Transverse colon (tissue), 4 donors: ENCODE data around the gene GOLT1A. TPM values are rescaled to one million over a fixed set of nuclear protein-coding genes. Genes with fewer than 3 reads are reported as not detected.

ENCODE experiments used
- DNase-seq: peaks from one replicate; pipeline ENCODE4 v3.0.0-alpha.2; 2019
- H3K27ac ChIP-seq, 4 donors: fragments of 200-600 bp; sonication (generic); 2 replicates each; pipeline ENCODE4 v1.5.1; 2016 to 2018; ENCODE audit warnings: inconsistent platforms in 4 of 4
- H3K27me3 ChIP-seq: fragments of 200-600 bp; sonication (generic); 2 replicates; pipeline ENCODE4 v1.5.1; 2017; ENCODE audit warnings: inconsistent platforms
- H3K36me3 ChIP-seq, 4 donors: fragments of 200-600 bp; sonication (generic); 2 replicates each; pipeline ENCODE4 v1.5.1; 2017 to 2019; ENCODE audit warnings: inconsistent platforms in 4 of 4
- H3K4me1 ChIP-seq, 4 donors: fragments of 200-600 bp; sonication (generic); 2 replicates each; pipeline ENCODE4 v1.5.1; 2017 to 2020; ENCODE audit warnings: inconsistent platforms in 4 of 4
- H3K4me3 ChIP-seq, 4 donors: fragments of 200-600 bp; sonication (generic); 1 replicate in 1 of 4; 2 replicates in 3 of 4; pipeline versions ENCODE4 v1.5.1 to v1.6.1; 2017 to 2019; ENCODE audit warnings: inconsistent platforms in 4 of 4
- H3K9me3 ChIP-seq, 2 donors: fragments of 200-600 bp; sonication (generic); 2 replicates each; pipeline ENCODE4 v1.5.1; 2017 to 2019; ENCODE audit warnings: inconsistent platforms in 2 of 2
- CTCF ChIP-seq, 5 experiments: fragments of 200-600 bp in 3 of 5; fragments of 450-650 bp in 2 of 5; sonication (generic) in 3 of 5; IDR thresholded peaks; 1 replicate in 2 of 5; 2 replicates in 3 of 5; pipeline ENCODE4 v1.5.1; 2016 to 2017; ENCODE audit warnings: antibody characterized with exemption in 5 of 5, inconsistent platforms in 3 of 5, mild to moderate bottlenecking in 2 of 5, moderate library complexity in 1 of 5
- EP300 ChIP-seq: sonication (generic); formaldehyde crosslinking; IDR thresholded peaks from one replicate; pipeline ENCODE4 v1.6.1; 2017; ENCODE audit warnings: antibody characterized with exemption, low read depth
- POLR2A ChIP-seq: fragments of 450-650 bp; IDR thresholded peaks from one replicate; pipeline ENCODE4 v1.6.1; 2016; ENCODE audit warnings: antibody characterized with exemption, mild to moderate bottlenecking, moderate library complexity
- POLR2AphosphoS5 ChIP-seq, 3 donors: sonication (generic); formaldehyde crosslinking; IDR thresholded peaks; one replicate each; pipeline ENCODE4 v1.6.1; 2016; ENCODE audit warnings: antibody characterized with exemption in 3 of 3
- WGBS, 2 donors: methylation state at CpG; one replicate each; pipeline ENCODE4 v1.1.5; 2018; ENCODE audit warnings: low coverage in 1 of 2; 5-methylcytosine and 5-hydroxymethylcytosine counted together
- in situ Hi-C, 4 donors: fragments of 200-750 bp; cut with MboI; loops; one replicate each; pipeline versions ENCODE4 v1.15.0 to v1.15.1; 2017; ENCODE audit warnings: low sequenced_read_pairs in 3 of 4, low pct_ligation_motif_present in 1 of 4, low pct_unique_long_range_greater_than_20kb in 1 of 4
- intact Hi-C: fragments of 100-400 bp; cut with DNase I; formaldehyde crosslinking; loops from one replicate; pipeline ENCODE4 v1.15.1; 2023; ENCODE audit warnings: low total_unique reads
- total RNA-seq, 4 donors: library from RNA; depleted of rRNA; stranded (reverse); fragments of >200 nt; gene quantifications; one replicate each; pipeline ENCODE4 v1.1.0, GENCODE V29; 2016

The GOLT1A gene
- total RNA-seq, 4 donors from 2014 or later, result 9.7 to 13.8 TPM; not detected in 2

GRCh38 chr1:204216880-204217647 is 3.3 kb upstream of the GOLT1A start:
- Histone ChIP-seq H3K4me3 (no peak overlapping the region), H3K9me3 (no peaks in the 10 kb centered on the region), H3K4me1 (peaks cover 0 to 13% (median 7%) of the 10 kb centered on the region in 4 donors), H3K27me3 (no peaks in the 10 kb centered on the region), H3K27ac (no peak overlapping the region), H3K36me3 (no peaks in the 10 kb centered on the region)
- intact Hi-C loops (no loop called here), in situ Hi-C loops (no loop called here)
- no peak for DNase-seq
- TF ChIP-seq EP300 (no peak), POLR2AphosphoS5 (IDR thresholded peaks at IDR 0.05) (no peak), CTCF (IDR thresholded peaks at IDR 0.05) (no peak), POLR2A (no peak)
- WGBS, 2 donors, result 78% methylated on average over 11 of the region's 11 CpGs; no CpG with 5 or more reads in 1 of the 2 donors

- TF ChIP-seq CTCF (IDR thresholded peaks at IDR 0.05) (no peak), POLR2AphosphoS5 (IDR thresholded peaks at IDR 0.05) (no peak), EP300 (no peak), POLR2A (no peak)
- H3K4me3 ChIP-seq, result no peak overlapping the region
- no peak for DNase-seq
- H3K36me3 ChIP-seq, result no peaks in the 10 kb centered on the region
- no peaks in the 10 kb centered on the region for H3K9me3 ChIP-seq
- 72 to 82% methylated on average over 3 to 4 of the region's 4 CpGs for WGBS, 2 donors
- intact Hi-C loops (no loop called here), in situ Hi-C loops (no loop called here)
- H3K4me1 ChIP-seq, result peaks cover 0 to 13% (median 7%) of the 10 kb centered on the region in 4 donors
- H3K27ac ChIP-seq, result no peak overlapping the region
- H3K27me3 ChIP-seq, result no peaks in the 10 kb centered on the region
Measured at GRCh38 chr1:204216236-204216635, 2.4 kb upstream of the GOLT1A start.

GRCh38 chr1:204212715-204213114 is 1.1 kb downstream of the GOLT1A start:
- DNase-seq, result no peak
- TF ChIP-seq CTCF (IDR thresholded peaks at IDR 0.05) (no peak), POLR2A (no peak), EP300 (no peak), POLR2AphosphoS5 (IDR thresholded peaks at IDR 0.05) (no peak)
- Histone ChIP-seq H3K27me3 (no peaks in the 10 kb centered on the region), H3K4me1 (peaks cover 0 to 13% (median 7%) of the 10 kb centered on the region in 4 donors), H3K27ac (no peak overlapping the region), H3K9me3 (no peaks in the 10 kb centered on the region), H3K4me3 (no peak overlapping the region), H3K36me3 (no peaks in the 10 kb centered on the region)
- in situ Hi-C loops, result no loop called here
- intact Hi-C loops, result no loop called here
- WGBS, 2 donors, result 86 to 100% methylated on average over 3 of the region's 3 CpGs

- Histone ChIP-seq H3K9me3 (no peaks in the 10 kb centered on the region), H3K4me1 (peaks cover 0 to 14% (median 13%) of the 10 kb centered on the region in 4 donors), H3K27me3 (peaks cover 10% of the 10 kb centered on the region), H3K27ac (no peak overlapping the region), H3K4me3 (no peak overlapping the region), H3K36me3 (no peaks in the 10 kb centered on the region)
- in situ Hi-C loops (no loop called here), intact Hi-C loops (no loop called here)
- no peak for DNase-seq
- 85 to 96% methylated on average over 7 of the region's 7 CpGs for WGBS, 2 donors
- TF ChIP-seq EP300 (no peak), POLR2A (no peak), POLR2AphosphoS5 (IDR thresholded peaks at IDR 0.05) (no peak), CTCF (IDR thresholded peaks at IDR 0.05) (no peak)
Measured at GRCh38 chr1:204211046-204211445, 2.7 kb downstream of the GOLT1A start.
